Colonic mucosa (tissue), 4 donors: ENCODE data around the gene TMEM33. TPM values are rescaled to one million over a fixed set of nuclear protein-coding genes. Genes with fewer than 3 reads are reported as not detected.
A peak's percentile ranks its signal among the peaks of the same experiment; 100 is the strongest.

Source experiments
- DNase-seq: peaks from one replicate; pipeline ENCODE4 v3.0.0-alpha.2; 2020
- H3K27ac ChIP-seq: fragments of 200-600 bp; one replicate; pipeline ENCODE4 v1.8.0; 2021
- H3K27me3 ChIP-seq: fragments of 200-600 bp; one replicate; pipeline ENCODE4 v1.8.0; 2021
- H3K36me3 ChIP-seq: fragments of 200-600 bp; one replicate; pipeline ENCODE4 v1.8.0; 2021
- H3K4me1 ChIP-seq: fragments of 200-600 bp; one replicate; pipeline ENCODE4 v1.8.0; 2021; ENCODE audit warnings: mild to moderate bottlenecking
- H3K4me3 ChIP-seq: fragments of 200-600 bp; one replicate; pipeline ENCODE4 v1.8.0; 2021
- H3K9ac ChIP-seq, 2 donors: one replicate each; pipeline ENCODE4 v1.7.0; 2013; ENCODE audit warnings: control low read depth in 2 of 2, low read depth in 2 of 2, low read length in 2 of 2
- H3K9me3 ChIP-seq: fragments of 200-600 bp; one replicate; pipeline ENCODE4 v1.8.0; 2021
- CTCF ChIP-seq: fragments of 200-600 bp; IDR thresholded peaks from one replicate; pipeline ENCODE4 v1.8.0; 2022; ENCODE audit warnings: antibody characterized with exemption, mild to moderate bottlenecking
- intact Hi-C: fragments of 100-400 bp; cut with DNase I; formaldehyde crosslinking; loops from one replicate; pipeline ENCODE4 v1.14.1; 2022
- total RNA-seq, 2 donors: library from RNA; stranded (reverse); fragmentation: NEBNext Ultra II Directional in 1 of 2; extraction: Animal tissue kit (Norgen Biotek cat#: 25700) in 1 of 2; gene quantifications; one replicate each; pipeline ENCODE4 v1.2.1, GENCODE V29; 2021
- donor health status: healthy.
- donor health status: DM: no; HTN: no; CAD: no.
- donor health status: DM: no; HTN: no; CAD: no.

The TMEM33 gene
- 10 to 100 TPM; 75.4 to 93.0 TPM for total RNA-seq

DNA sequence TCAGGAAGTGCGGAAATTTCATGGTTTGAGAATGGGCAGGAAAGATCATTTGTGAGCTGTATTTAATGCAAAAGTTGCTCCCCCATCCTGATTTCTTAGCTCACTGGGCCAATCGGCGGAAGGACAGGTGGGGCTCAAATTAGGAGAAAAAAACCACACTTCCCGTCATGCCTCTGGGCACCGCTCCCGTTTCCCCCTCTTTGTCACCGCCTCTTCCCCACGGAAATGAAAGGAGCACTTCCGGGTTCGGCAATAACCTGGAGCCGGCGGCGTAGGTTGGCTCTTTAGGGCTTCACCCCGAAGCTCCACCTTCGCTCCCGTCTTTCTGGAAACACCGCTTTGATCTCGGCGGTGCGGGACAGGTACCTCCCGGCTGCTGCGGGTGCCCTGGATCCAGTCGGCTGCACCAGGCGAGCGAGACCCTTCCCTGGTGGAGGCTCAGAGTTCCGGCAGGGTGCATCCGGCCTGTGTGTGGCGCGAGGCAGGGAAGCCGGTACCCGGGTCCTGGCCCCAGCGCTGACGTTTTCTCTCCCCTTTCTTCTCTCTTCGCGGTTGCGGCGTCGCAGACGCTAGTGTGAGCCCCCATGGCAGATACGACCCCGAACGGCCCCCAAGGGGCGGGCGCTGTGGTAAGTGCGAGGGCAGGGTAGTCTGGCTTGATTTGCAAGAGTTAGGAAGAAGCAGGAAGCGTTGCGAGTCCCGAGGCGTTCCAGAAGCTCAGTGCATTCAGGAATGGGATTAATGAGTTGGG is at the start of gene TMEM33:
TMEM33 (plus strand) TSS at position 529 of the 751 bp plus-strand sequence; CDS start at position 585, 56 bp downstream.
- H3K36me3 ChIP-seq = no peaks in the 10 kb centered on the region
- intact Hi-C loops = no loop called here

DNA sequence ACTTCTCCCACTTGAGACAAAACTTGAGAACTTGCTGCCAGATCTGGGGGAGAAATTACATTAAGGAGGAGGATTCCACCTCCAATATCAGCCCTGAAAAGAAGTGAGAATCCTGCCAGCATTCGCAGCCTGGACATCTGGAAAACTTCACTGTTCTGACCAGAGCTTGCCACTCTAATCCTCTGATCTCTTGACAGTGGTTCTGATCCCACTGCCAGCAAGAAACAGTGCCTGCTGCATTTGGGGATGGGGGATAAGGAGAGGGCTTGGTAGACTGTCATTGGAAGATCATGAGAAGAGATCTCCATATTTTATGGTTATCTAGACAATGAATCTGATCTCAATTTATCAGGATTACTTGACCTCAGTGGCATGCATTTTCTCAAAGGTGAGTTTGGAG is 49.8 kb upstream of the TMEM33 start:
- peaks cover 21% of the 10 kb centered on the region for H3K27me3 ChIP-seq
- H3K27ac ChIP-seq = no peak overlapping the region
- H3K36me3 ChIP-seq = no peaks in the 10 kb centered on the region
- intact Hi-C loops = loop anchor here (5.0 kb wide), 1 partner anchor 603 kb away; no protein-coding TSS in a partner anchor
- no peaks in the 10 kb centered on the region for H3K4me1 ChIP-seq
- H3K9ac ChIP-seq = no peak overlapping the region
- no peak for TF ChIP-seq CTCF
- no peak overlapping the region for H3K4me3 ChIP-seq
- H3K9me3 ChIP-seq = no peaks in the 10 kb centered on the region
- DNase-seq = no peak

More for the DNA sequence above, at the start of gene TMEM33:
- H3K4me1 ChIP-seq = no peaks in the 10 kb centered on the region
- peak within 1 kb of the TSS; percentile 70 to 91 for H3K9ac ChIP-seq
- peak within 1 kb of the TSS; percentile 72 for H3K27ac ChIP-seq
- DNase-seq = peak; percentile 89
- no peaks in the 10 kb centered on the region for H3K9me3 ChIP-seq
- no peaks in the 10 kb centered on the region for H3K27me3 ChIP-seq
- no peak for TF ChIP-seq CTCF
- peak within 1 kb of the TSS; percentile 86 for H3K4me3 ChIP-seq

DNA sequence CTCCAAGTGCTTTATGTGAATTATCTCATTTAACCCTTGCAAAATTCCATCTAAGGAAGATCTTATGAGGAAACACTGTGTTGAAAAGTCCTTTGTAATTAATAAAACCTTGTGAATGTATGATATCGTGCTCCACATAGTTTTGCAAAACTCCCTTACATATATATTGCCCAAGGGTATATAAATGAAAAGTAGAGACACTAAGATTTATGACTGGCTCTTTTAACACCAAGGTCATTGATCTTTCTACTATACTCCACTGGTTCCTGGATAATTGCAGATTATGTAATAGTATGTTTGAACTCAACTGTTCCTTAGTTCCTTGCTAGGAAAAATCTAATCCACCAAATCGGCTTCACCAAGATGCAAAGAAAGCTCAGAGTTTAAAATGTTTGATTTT is 48.0 kb upstream of the TMEM33 start:
- no peak for TF ChIP-seq CTCF
- no peak overlapping the region for H3K27ac ChIP-seq
- no peaks in the 10 kb centered on the region for H3K36me3 ChIP-seq
- no peaks in the 10 kb centered on the region for H3K9me3 ChIP-seq
- intact Hi-C loops = loop anchor here (5.0 kb wide), 1 partner anchor 605 kb away; no protein-coding TSS in a partner anchor
- H3K4me1 ChIP-seq = no peaks in the 10 kb centered on the region
- peaks cover 3% of the 10 kb centered on the region for H3K27me3 ChIP-seq
- H3K4me3 ChIP-seq = no peak overlapping the region
- H3K9ac ChIP-seq = no peak overlapping the region
- no peak for DNase-seq

GRCh38 chr4:41887821-41888686 is 47.2 kb upstream of the TMEM33 start:
- intact Hi-C loops = loop anchor here (5.0 kb wide), 1 partner anchor 606 kb away; no protein-coding TSS in a partner anchor
- no peak overlapping the region for H3K27ac ChIP-seq
- no peaks in the 10 kb centered on the region for H3K4me1 ChIP-seq
- DNase-seq = peak; percentile 35
- peak; percentile 90 for TF ChIP-seq CTCF
- H3K27me3 ChIP-seq = no peaks in the 10 kb centered on the region
- no peak overlapping the region for H3K9ac ChIP-seq
- no peaks in the 10 kb centered on the region for H3K9me3 ChIP-seq
- no peak overlapping the region for H3K4me3 ChIP-seq
- H3K36me3 ChIP-seq = no peaks in the 10 kb centered on the region

- H3K9ac ChIP-seq = no peak overlapping the region
- H3K4me3 ChIP-seq = no peak overlapping the region
- no peak for DNase-seq
- TF ChIP-seq CTCF = no peak
- H3K4me1 ChIP-seq = no peaks in the 10 kb centered on the region
- H3K27ac ChIP-seq = no peak overlapping the region
- no peaks in the 10 kb centered on the region for H3K27me3 ChIP-seq
- H3K36me3 ChIP-seq = no peaks in the 10 kb centered on the region
- intact Hi-C loops = loop anchor here (5.0 kb wide), 1 partner anchor 606 kb away; no protein-coding TSS in a partner anchor
- no peaks in the 10 kb centered on the region for H3K9me3 ChIP-seq
Measured at GRCh38 chr4:41888687-41889074, 46.5 kb upstream of the TMEM33 start.
